ENCODE data around the gene CDK16. TPM values are rescaled to one million over a fixed set of nuclear protein-coding genes. Genes with fewer than 3 reads are reported as not detected.

Gene CDK16
- total and polyA plus RNA-seq, 9 of the 15 experiments (the other 6 are each of a cell fraction or from before 2014, with no cell fraction given), result 3.9 to 104 (median 57.5) TPM

DNA sequence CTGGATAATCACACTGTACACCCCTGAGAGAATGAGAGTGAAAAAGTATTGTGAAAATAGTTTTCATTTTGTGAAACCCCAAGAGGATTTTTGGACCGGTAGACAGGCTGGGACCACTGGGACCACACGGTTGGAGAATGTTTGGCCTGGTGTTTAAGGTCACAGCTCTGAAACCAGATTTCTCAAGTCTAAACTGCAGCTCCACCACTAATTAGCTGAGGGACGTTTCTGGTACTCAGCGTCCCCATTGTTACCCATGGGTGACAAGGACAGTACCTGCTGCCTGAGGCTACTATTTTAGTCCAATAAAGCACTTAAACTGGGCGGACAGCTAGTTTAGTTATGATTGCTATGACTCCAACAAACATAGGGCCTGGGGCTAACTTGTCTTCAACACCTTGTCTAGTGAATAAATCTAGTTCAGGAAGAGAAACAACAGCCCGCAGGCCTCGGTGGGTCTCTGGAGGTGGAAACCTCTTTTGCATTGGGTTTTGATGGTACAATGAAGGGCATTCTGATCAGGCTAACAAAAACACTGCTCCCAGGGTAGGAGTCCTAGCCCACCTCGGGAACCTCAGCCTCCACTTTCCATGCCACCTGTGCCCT lies 13.8 kb downstream of the CDK16 start (continued):
- TF ChIP-seq, protein P1, sequence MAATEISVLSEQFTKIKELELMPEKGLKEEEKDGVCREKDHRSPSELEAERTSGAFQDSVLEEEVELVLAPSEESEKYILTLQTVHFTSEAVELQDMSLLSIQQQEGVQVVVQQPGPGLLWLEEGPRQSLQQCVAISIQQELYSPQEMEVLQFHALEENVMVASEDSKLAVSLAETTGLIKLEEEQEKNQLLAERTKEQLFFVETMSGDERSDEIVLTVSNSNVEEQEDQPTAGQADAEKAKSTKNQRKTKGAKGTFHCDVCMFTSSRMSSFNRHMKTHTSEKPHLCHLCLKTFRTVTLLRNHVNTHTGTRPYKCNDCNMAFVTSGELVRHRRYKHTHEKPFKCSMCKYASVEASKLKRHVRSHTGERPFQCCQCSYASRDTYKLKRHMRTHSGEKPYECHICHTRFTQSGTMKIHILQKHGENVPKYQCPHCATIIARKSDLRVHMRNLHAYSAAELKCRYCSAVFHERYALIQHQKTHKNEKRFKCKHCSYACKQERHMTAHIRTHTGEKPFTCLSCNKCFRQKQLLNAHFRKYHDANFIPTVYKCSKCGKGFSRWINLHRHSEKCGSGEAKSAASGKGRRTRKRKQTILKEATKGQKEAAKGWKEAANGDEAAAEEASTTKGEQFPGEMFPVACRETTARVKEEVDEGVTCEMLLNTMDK (IDR thresholded peaks at IDR 0.05; ENCODE audit: borderline replicate concordance, insufficient read depth, low read depth, low read length, poor library complexity, severe bottlenecking), result no peak
- 0 out of 2 replicates have a peak, but pooled peaks have one; percentile 1 for TF ChIP-seq MTA3 (IDR thresholded peaks at IDR 0.05; ENCODE audit: borderline replicate concordance)
- TF ChIP-seq, protein P2, sequence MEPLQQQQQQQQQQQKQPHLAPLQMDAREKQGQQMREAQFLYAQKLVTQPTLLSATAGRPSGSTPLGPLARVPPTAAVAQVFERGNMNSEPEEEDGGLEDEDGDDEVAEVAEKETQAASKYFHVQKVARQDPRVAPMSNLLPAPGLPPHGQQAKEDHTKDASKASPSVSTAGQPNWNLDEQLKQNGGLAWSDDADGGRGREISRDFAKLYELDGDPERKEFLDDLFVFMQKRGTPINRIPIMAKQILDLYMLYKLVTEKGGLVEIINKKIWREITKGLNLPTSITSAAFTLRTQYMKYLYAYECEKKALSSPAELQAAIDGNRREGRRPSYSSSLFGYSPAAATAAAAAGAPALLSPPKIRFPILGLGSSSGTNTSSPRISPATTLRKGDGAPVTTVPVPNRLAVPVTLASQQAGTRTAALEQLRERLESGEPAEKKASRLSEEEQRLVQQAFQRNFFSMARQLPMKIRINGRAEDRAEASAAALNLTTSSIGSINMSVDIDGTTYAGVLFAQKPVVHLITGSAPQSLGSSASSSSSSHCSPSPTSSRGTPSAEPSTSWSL (CRISPR knock-in tag; IDR thresholded peaks at IDR 0.05; ENCODE audit: borderline replicate concordance), result no peak
- no peak for TF ChIP-seq HOMEZ (CRISPR knock-in tag; IDR thresholded peaks at IDR 0.05)
- no peak for TF ChIP-seq MYBL2 (IDR thresholded peaks at IDR 0.05; ENCODE audit: low read depth)
- no peak for TF ChIP-seq MYBL2 (CRISPR knock-in tag; IDR thresholded peaks at IDR 0.05; ENCODE audit: borderline replicate concordance)
- TF ChIP-seq, protein P3, sequence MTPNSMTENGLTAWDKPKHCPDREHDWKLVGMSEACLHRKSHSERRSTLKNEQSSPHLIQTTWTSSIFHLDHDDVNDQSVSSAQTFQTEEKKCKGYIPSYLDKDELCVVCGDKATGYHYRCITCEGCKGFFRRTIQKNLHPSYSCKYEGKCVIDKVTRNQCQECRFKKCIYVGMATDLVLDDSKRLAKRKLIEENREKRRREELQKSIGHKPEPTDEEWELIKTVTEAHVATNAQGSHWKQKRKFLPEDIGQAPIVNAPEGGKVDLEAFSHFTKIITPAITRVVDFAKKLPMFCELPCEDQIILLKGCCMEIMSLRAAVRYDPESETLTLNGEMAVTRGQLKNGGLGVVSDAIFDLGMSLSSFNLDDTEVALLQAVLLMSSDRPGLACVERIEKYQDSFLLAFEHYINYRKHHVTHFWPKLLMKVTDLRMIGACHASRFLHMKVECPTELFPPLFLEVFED (CRISPR knock-in tag; conservative IDR thresholded peaks at IDR 0.05), result no peak
- TF ChIP-seq NRF1 (conservative IDR thresholded peaks at IDR 0.05 in 1 of 2, IDR thresholded peaks at IDR 0.05 in 1 of 2), result no peak
- no peak for TF ChIP-seq KLF16 (IDR thresholded peaks at IDR 0.05)
